CD8-positive, alpha-beta memory T cell (primary cell): ENCODE results near the gene GMFB. TPM values are rescaled to one million over a fixed set of nuclear protein-coding genes. Genes with fewer than 3 reads are reported as not detected.

Experiments
- CTCF ChIA-PET: fragments of 350-600 bp; sonication (Branson Sonifier 250); formaldehyde crosslinking; loops from one replicate; lab custom pipeline; 2021; ENCODE audit warnings: antibody characterized with exemption; lab: Charles Lee
- POLR2A ChIA-PET: fragments of 350-600 bp; sonication (Branson Sonifier 250); formaldehyde crosslinking; loops from one replicate; lab custom pipeline; 2021; ENCODE audit warnings: antibody characterized with exemption; lab: Charles Lee
- DNase-seq, 5 donors: peaks; one replicate each; pipeline versions ENCODE4 v3.0.0 to v3.0.0-alpha.2; 2020 to 2022; ENCODE audit warnings: mixed read lengths in 1 of 5
- H3K27ac ChIP-seq: one replicate; pipeline ENCODE4 v1.7.0; 2013; ENCODE audit warnings: low read depth, mild to moderate bottlenecking, low read length, moderate library complexity
- H3K27me3 ChIP-seq: 2 replicates; pipeline ENCODE4 v1.7.0; 2013; ENCODE audit warnings: low read length, mild to moderate bottlenecking; ENCODE audit not compliant: insufficient read depth, poor library complexity, severe bottlenecking
- H3K36me3 ChIP-seq: 2 replicates; pipeline ENCODE4 v1.7.0; 2013; ENCODE audit warnings: mild to moderate bottlenecking, low read length, moderate library complexity; ENCODE audit not compliant: insufficient read depth
- H3K4me1 ChIP-seq: 2 replicates; pipeline ENCODE4 v1.7.0; 2013; ENCODE audit warnings: mild to moderate bottlenecking, low read length, moderate library complexity; ENCODE audit not compliant: insufficient read depth
- H3K4me3 ChIP-seq: 2 replicates; pipeline ENCODE4 v1.7.0; 2013; ENCODE audit warnings: mild to moderate bottlenecking, low read length
- H3K9me3 ChIP-seq: 2 replicates; pipeline ENCODE4 v1.7.0; 2013; ENCODE audit warnings: mild to moderate bottlenecking, low read length
- H3K27ac Mint-ChIP-seq, 8 donors: one replicate each; pipeline ENCODE4 v1.8.0; 2020 to 2021; ENCODE audit warnings: mixed read lengths in 8 of 8, mild to moderate bottlenecking in 6 of 8, inconsistent platforms in 3 of 8, moderate library complexity in 3 of 8
- H3K27me3 Mint-ChIP-seq, 2 donors: one replicate each; pipeline ENCODE4 v1.8.0; 2020 to 2021; ENCODE audit warnings: mixed read lengths in 2 of 2, mild to moderate bottlenecking in 1 of 2, moderate library complexity in 1 of 2
- H3K36me3 Mint-ChIP-seq, 3 donors: one replicate each; pipeline ENCODE4 v1.8.0; 2020 to 2021; ENCODE audit warnings: mixed read lengths in 3 of 3, inconsistent platforms in 1 of 3, mild to moderate bottlenecking in 1 of 3
- H3K4me1 Mint-ChIP-seq, 3 donors: one replicate each; pipeline ENCODE4 v1.8.0; 2020 to 2021; ENCODE audit warnings: mixed read lengths in 3 of 3, inconsistent platforms in 1 of 3, mild to moderate bottlenecking in 1 of 3
- H3K4me3 Mint-ChIP-seq, 7 donors: one replicate each; pipeline ENCODE4 v1.8.0; 2020 to 2021; ENCODE audit warnings: mixed read lengths in 7 of 7, mild to moderate bottlenecking in 6 of 7, moderate library complexity in 4 of 7, inconsistent platforms in 2 of 7
- H3K9me3 Mint-ChIP-seq, 5 donors: one replicate each; pipeline ENCODE4 v1.8.0; 2020 to 2022; ENCODE audit warnings: mixed read lengths in 5 of 5, mild to moderate bottlenecking in 3 of 5, moderate library complexity in 2 of 5, inconsistent platforms in 1 of 5
- polyA plus RNA-seq: library from polyadenylated mRNA; unstranded; fragments of 300-500 nt; fragmentation: Illumina TruSeq; gene quantifications from one replicate; pipeline ENCODE4 v1.2.3, GENCODE V29; 2021
- total RNA-seq, 2 experiments: library from RNA; stranded (reverse); gene quantifications; one replicate each; pipeline ENCODE4 v1.2.3, GENCODE V29; 2021

Gene GMFB
- total RNA-seq, result 10 to 100 TPM; 56.4 to 61.3 TPM
- 18.2 TPM for polyA plus RNA-seq

- H3K27me3 ChIP-seq, result no peaks in the 10 kb centered on the region
- H3K9me3 ChIP-seq, result no peaks in the 10 kb centered on the region
- POLR2A ChIA-PET, result interaction anchor here (0.5 to 1.4 kb wide), 6 partner anchors 8 to 393 kb away, joined by 3 to 11 read pairs (median 3); partner anchors contain the start of genes CGRRF1 and SAMD4A
- peak; percentile 83 to 92 (median 84) for DNase-seq
- Mint-ChIP-seq H3K27me3 (peaks cover 0 to 7% of the 10 kb centered on the region in 2 donors), H3K9me3 (peaks cover 0 to 5% (median 0%) of the 10 kb centered on the region in 5 donors), H3K36me3 (peaks cover 0 to 13% (median 0%) of the 10 kb centered on the region in 3 donors), H3K4me3 (peak within 1 kb of the TSS; percentile 87 to 97 (median 92)), H3K27ac (peak within 1 kb of the TSS; percentile 85 to 98 (median 92)), H3K4me1 (peaks cover 46 to 72% (median 59%) of the 10 kb centered on the region in 3 donors)
- H3K36me3 ChIP-seq, result no peaks in the 10 kb centered on the region
- peak within 1 kb of the TSS; percentile 69 for H3K4me3 ChIP-seq
- peaks cover 32% of the 10 kb centered on the region for H3K4me1 ChIP-seq
- H3K27ac ChIP-seq, result peak within 1 kb of the TSS; percentile 78
- CTCF ChIA-PET, result interaction anchor here (0.8 to 4.3 kb wide), 10 partner anchors 9 to 284 kb away, joined by 3 to 44 read pairs (median 5); partner anchors contain the start of genes CGRRF1 and SAMD4A
Observed at GRCh38 chr14:54488646-54489317, at the start of gene GMFB. Gene GMFB (minus strand): TSS chr14:54488980. CDS start chr14:54488927, 53 bp downstream.

DNA sequence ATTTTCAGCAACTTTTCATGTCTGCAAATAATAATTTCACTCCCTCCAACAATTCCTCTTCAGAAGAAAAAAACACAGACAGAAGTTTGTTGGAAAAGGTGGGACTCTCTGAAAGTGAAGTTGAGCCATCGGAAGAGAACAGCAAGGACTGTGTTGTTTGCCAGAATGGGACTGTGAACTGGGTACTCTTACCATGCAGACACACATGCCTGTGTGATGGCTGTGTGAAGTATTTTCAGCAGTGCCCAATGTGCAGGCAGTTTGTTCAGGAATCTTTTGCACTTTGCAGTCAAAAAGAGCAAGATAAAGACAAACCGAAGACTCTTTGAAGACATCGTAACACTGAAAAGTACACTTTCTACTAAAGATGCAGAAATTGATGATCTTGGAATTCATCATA lies 49.3 kb upstream of the GMFB start:
- H3K9me3 Mint-ChIP-seq, result no peaks in the 10 kb centered on the region
- no peaks in the 10 kb centered on the region for H3K4me1 ChIP-seq
- ChIA-PET CTCF (no interaction called here), POLR2A (no interaction called here)
- no peak for DNase-seq
- no peak overlapping the region for H3K27ac ChIP-seq
- H3K27me3 Mint-ChIP-seq, result no peaks in the 10 kb centered on the region
- H3K36me3 ChIP-seq, result no peaks in the 10 kb centered on the region
- H3K27me3 ChIP-seq, result no peaks in the 10 kb centered on the region
- H3K4me3 Mint-ChIP-seq, result no peak overlapping the region
- no peak overlapping the region for H3K4me3 ChIP-seq
- H3K27ac Mint-ChIP-seq, result no peak overlapping the region
- H3K9me3 ChIP-seq, result no peaks in the 10 kb centered on the region
- H3K4me1 Mint-ChIP-seq, result no peaks in the 10 kb centered on the region
- peaks cover 0 to 43% (median 23%) of the 10 kb centered on the region in 3 donors for H3K36me3 Mint-ChIP-seq

DNA sequence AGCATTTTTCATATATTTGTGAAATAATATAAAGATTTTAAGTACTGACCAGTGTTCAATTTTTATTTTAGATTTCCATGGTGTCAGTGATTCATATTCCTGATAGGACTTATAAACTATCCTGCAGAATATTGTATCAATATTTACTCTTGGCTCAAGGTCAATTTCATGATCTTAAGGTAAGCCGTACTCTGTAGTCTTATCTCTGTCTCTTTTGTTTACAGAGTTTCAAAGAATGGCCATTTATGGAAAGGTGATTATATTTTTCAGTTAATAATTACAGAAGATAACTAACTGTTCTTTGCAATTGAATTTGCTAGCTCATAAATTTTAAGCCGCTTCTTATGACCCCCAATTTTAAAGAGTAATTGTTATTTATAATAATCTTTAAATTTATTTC lies 48.9 kb upstream of the GMFB start:
- Histone ChIP-seq H3K4me3 (no peak overlapping the region), H3K36me3 (no peaks in the 10 kb centered on the region)

GRCh38 chr14:54535646-54536045 lies 46.9 kb upstream of the GMFB start:
- DNase-seq, result no peak
- Mint-ChIP-seq H3K27me3 (no peaks in the 10 kb centered on the region), H3K4me3 (no peak overlapping the region), H3K9me3 (no peaks in the 10 kb centered on the region), H3K36me3 (peaks cover 0 to 54% (median 25%) of the 10 kb centered on the region in 3 donors), H3K4me1 (peaks cover 0 to 5% (median 0%) of the 10 kb centered on the region in 3 donors), H3K27ac (peak overlapping the region in 1 of 8 donors; percentile 36)
- no peaks in the 10 kb centered on the region for H3K9me3 ChIP-seq
- ChIA-PET CTCF (no interaction called here), POLR2A (no interaction called here)
- H3K36me3 ChIP-seq, result no peaks in the 10 kb centered on the region
- H3K4me3 ChIP-seq, result no peak overlapping the region
- H3K27me3 ChIP-seq, result no peaks in the 10 kb centered on the region
- H3K27ac ChIP-seq, result no peak overlapping the region
- H3K4me1 ChIP-seq, result no peaks in the 10 kb centered on the region

More for the DNA sequence above, 48.9 kb upstream of the GMFB start:
- Histone ChIP-seq H3K4me1 (no peaks in the 10 kb centered on the region), H3K27me3 (no peaks in the 10 kb centered on the region), H3K27ac (no peak overlapping the region), H3K9me3 (no peaks in the 10 kb centered on the region)
- H3K36me3 Mint-ChIP-seq, result peaks cover 0 to 45% (median 23%) of the 10 kb centered on the region in 3 donors
- no peak overlapping the region for H3K4me3 Mint-ChIP-seq
- ChIA-PET CTCF (no interaction called here), POLR2A (no interaction called here)
- no peaks in the 10 kb centered on the region for H3K4me1 Mint-ChIP-seq
- H3K9me3 Mint-ChIP-seq, result no peaks in the 10 kb centered on the region
- no peak for DNase-seq
- no peaks in the 10 kb centered on the region for H3K27me3 Mint-ChIP-seq
- no peak overlapping the region for H3K27ac Mint-ChIP-seq

- Mint-ChIP-seq H3K27ac (no peak overlapping the region), H3K4me1 (peaks cover 0 to 5% (median 0%) of the 10 kb centered on the region in 3 donors), H3K36me3 (peaks cover 0 to 53% (median 25%) of the 10 kb centered on the region in 3 donors), H3K4me3 (no peak overlapping the region), H3K9me3 (no peaks in the 10 kb centered on the region), H3K27me3 (no peaks in the 10 kb centered on the region)
- H3K27me3 ChIP-seq, result no peaks in the 10 kb centered on the region
- no peak overlapping the region for H3K4me3 ChIP-seq
- CTCF ChIA-PET, result no interaction called here
- no peak overlapping the region for H3K27ac ChIP-seq
- POLR2A ChIA-PET, result no interaction called here
- no peaks in the 10 kb centered on the region for H3K36me3 ChIP-seq
- no peaks in the 10 kb centered on the region for H3K4me1 ChIP-seq
- no peaks in the 10 kb centered on the region for H3K9me3 ChIP-seq
- no peak for DNase-seq
Observed at GRCh38 chr14:54535126-54535525, 46.3 kb upstream of the GMFB start.

DNA sequence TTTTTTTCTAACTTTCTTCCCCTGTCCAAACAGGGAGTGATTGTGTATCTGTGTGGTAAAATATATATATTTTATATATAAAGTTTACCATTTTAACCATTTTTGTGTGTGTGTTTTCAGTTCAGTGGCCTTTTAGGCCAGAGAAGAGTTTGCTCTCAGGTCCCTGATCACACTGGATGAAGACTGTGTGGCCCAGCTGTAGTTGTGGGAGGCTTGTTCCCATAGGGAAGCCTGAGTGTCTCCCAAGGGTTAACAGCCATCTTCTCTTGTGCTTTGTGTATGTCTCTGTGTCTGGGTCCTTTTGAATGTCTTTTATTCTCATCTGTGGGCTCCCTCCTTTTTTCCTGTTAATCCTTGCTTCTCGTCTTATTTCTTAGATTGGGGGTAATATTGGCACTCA lies 44.3 kb upstream of the GMFB start:
- no peaks in the 10 kb centered on the region for H3K9me3 ChIP-seq
- Mint-ChIP-seq H3K4me3 (no peak overlapping the region), H3K9me3 (no peaks in the 10 kb centered on the region), H3K27me3 (no peaks in the 10 kb centered on the region), H3K4me1 (peaks cover 0 to 5% (median 0%) of the 10 kb centered on the region in 3 donors), H3K36me3 (peaks cover 0 to 54% (median 15%) of the 10 kb centered on the region in 3 donors), H3K27ac (peak overlapping the region in 1 of 8 donors; percentile 43)
- no peak overlapping the region for H3K4me3 ChIP-seq
- POLR2A ChIA-PET, result no interaction called here
- DNase-seq, result no peak
- H3K27ac ChIP-seq, result no peak overlapping the region
- no peaks in the 10 kb centered on the region for H3K36me3 ChIP-seq
- H3K4me1 ChIP-seq, result no peaks in the 10 kb centered on the region
- H3K27me3 ChIP-seq, result no peaks in the 10 kb centered on the region
- CTCF ChIA-PET, result no interaction called here

GRCh38 chr14:54532111-54533012 lies 43.6 kb upstream of the GMFB start:
- Histone ChIP-seq H3K9me3 (no peaks in the 10 kb centered on the region), H3K27ac (no peak overlapping the region), H3K4me3 (no peak overlapping the region), H3K27me3 (no peaks in the 10 kb centered on the region), H3K4me1 (no peaks in the 10 kb centered on the region), H3K36me3 (no peaks in the 10 kb centered on the region)
- ChIA-PET POLR2A (no interaction called here), CTCF (no interaction called here)
- Mint-ChIP-seq H3K9me3 (no peaks in the 10 kb centered on the region), H3K27me3 (no peaks in the 10 kb centered on the region), H3K4me3 (no peak overlapping the region), H3K4me1 (peaks cover 0 to 5% (median 0%) of the 10 kb centered on the region in 3 donors), H3K27ac (peak overlapping the region in 2 of 8 donors; percentile 43 to 59), H3K36me3 (peaks cover 0 to 55% (median 15%) of the 10 kb centered on the region in 3 donors)
- no peak for DNase-seq

DNA sequence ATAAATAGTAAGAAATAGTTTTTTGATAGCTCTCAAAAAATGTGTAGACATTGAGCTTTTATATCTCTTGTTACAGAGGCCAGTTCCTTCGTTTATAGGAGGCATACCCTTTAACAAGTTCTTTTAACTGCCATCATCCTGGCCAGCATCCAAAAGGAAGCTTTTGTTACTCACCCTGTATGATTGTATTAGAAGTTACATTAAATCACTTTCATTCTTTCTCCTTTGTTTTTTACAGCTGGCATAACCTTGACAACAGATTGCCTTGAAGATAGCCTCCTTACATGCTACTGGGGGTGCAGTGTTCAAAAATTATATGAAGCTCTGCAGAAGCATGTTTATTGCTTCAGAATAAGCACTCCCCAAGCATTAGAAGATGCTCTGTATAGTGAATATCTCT lies 41.0 kb upstream of the GMFB start:
- Histone ChIP-seq H3K9me3 (no peaks in the 10 kb centered on the region), H3K27ac (no peak overlapping the region), H3K4me3 (no peak overlapping the region), H3K36me3 (no peaks in the 10 kb centered on the region), H3K4me1 (no peaks in the 10 kb centered on the region), H3K27me3 (no peaks in the 10 kb centered on the region)
- no peak for DNase-seq
- Mint-ChIP-seq H3K27me3 (no peaks in the 10 kb centered on the region), H3K36me3 (peaks cover 0 to 61% (median 9%) of the 10 kb centered on the region in 3 donors), H3K4me1 (peaks cover 0 to 5% (median 0%) of the 10 kb centered on the region in 3 donors), H3K4me3 (no peak overlapping the region), H3K27ac (no peak overlapping the region), H3K9me3 (no peaks in the 10 kb centered on the region)
- ChIA-PET CTCF (no interaction called here), POLR2A (no interaction called here)
